H1 (cell line): ENCODE results near the gene LEPR. TPM values are rescaled to one million over a fixed set of nuclear protein-coding genes. Genes with fewer than 3 reads are reported as not detected.

Experiments used
- CTCF ChIA-PET: fragments of 300-600 bp; sonication (Branson Sonifier 250); formaldehyde crosslinking; loops from one replicate; lab custom pipeline; 2021; ENCODE audit not compliant: partially characterized antibody; lab: Charles Lee
- POLR2A ChIA-PET: fragments of 300-600 bp; sonication (Branson Sonifier 250); formaldehyde crosslinking; loops from one replicate; lab custom pipeline; 2021; ENCODE audit warnings: inconsistent platforms; ENCODE audit not compliant: partially characterized antibody; lab: Charles Lee
- DNase-seq, 2 experiments: peaks; one replicate each; pipeline versions ENCODE4 v3.0.0 to v3.0.0-alpha.2; 2010 to 2022; ENCODE audit warnings: low spot score in 2 of 2, low read depth in 1 of 2, mixed read lengths in 1 of 2
- FAIRE-seq: peaks from 2 replicates; lab custom pipeline; 2011; peaks lifted over from hg19 to GRCh38; lab: Jason Lieb, UNC
- H2AFZ ChIP-seq: 2 replicates; pipeline ENCODE4 v1.8.1; 2012; ENCODE audit warnings: low read length, inconsistent platforms
- H2AK5ac ChIP-seq: 2 replicates; pipeline ENCODE4 v1.6.1; 2013; ENCODE audit warnings: low read depth, low read length
- H2BK120ac ChIP-seq: replicated peaks from 2 replicates; pipeline ENCODE3; 2013; ENCODE audit warnings: low read depth, low read length, inconsistent platforms
- H2BK12ac ChIP-seq: 2 replicates; pipeline ENCODE4 v1.6.1; 2013; ENCODE audit warnings: low read depth, low read length
- H2BK15ac ChIP-seq: 2 replicates; pipeline ENCODE4 v1.6.1; 2013; ENCODE audit warnings: low read length
- H2BK20ac ChIP-seq: 2 replicates; pipeline ENCODE4 v1.6.1; 2013; ENCODE audit warnings: low read length
- H2BK5ac ChIP-seq: 2 replicates; pipeline ENCODE4 v1.6.1; 2013; ENCODE audit warnings: low read depth, low read length
- H3K14ac ChIP-seq: 2 replicates; pipeline ENCODE4 v1.6.1; 2013; ENCODE audit warnings: inconsistent platforms; ENCODE audit not compliant: insufficient read length
- H3K18ac ChIP-seq: 2 replicates; pipeline ENCODE4 v1.6.1; 2013; ENCODE audit warnings: low read length; ENCODE audit errors: extremely low read depth
- H3K23ac ChIP-seq: 2 replicates; pipeline ENCODE4 v1.6.1; 2013; ENCODE audit warnings: inconsistent platforms; ENCODE audit not compliant: insufficient read length
- H3K23me2 ChIP-seq: 2 replicates; pipeline ENCODE4 v1.6.1; 2013; ENCODE audit warnings: low read depth, low read length
- H3K27ac ChIP-seq: 2 replicates; pipeline ENCODE4 v1.6.1; 2011; ENCODE audit warnings: low read depth, low read length, inconsistent platforms
- H3K27me3 ChIP-seq, 4 experiments: replicated peaks in 1 of 4; 1 replicate in 1 of 4; 2 replicates in 3 of 4; pipeline versions ENCODE4 v1.6.1 to v1.8.1; 2011 to 2013; ENCODE audit warnings: low read length in 3 of 4, mild to moderate bottlenecking in 3 of 4, inconsistent platforms in 2 of 4, mixed read lengths in 2 of 4, moderate library complexity in 1 of 4; ENCODE audit not compliant: control insufficient read depth in 3 of 4, insufficient read depth in 3 of 4; ENCODE audit errors: extremely low read depth in 1 of 4
- H3K36me3 ChIP-seq, 4 experiments: 2 replicates each; pipeline versions ENCODE4 v1.6.1 to v1.8.1; 2011 to 2013; ENCODE audit warnings: mild to moderate bottlenecking in 4 of 4, low read length in 3 of 4, moderate library complexity in 2 of 4, control low read depth in 1 of 4, inconsistent platforms in 1 of 4; ENCODE audit not compliant: insufficient read depth in 4 of 4, control insufficient read depth in 2 of 4
- H3K4ac ChIP-seq: replicated peaks from 2 replicates; pipeline ENCODE3; 2013; ENCODE audit warnings: low read length, low read depth, mixed read lengths, inconsistent platforms; ENCODE audit not compliant: insufficient read length
- H3K4me1 ChIP-seq, 4 experiments: replicated peaks in 1 of 4; 1 replicate in 1 of 4; 2 replicates in 3 of 4; pipeline versions ENCODE4 v1.6.1 to v1.8.1; 2011 to 2013; ENCODE audit warnings: low read length in 3 of 4, inconsistent platforms in 2 of 4, mixed read lengths in 1 of 4; ENCODE audit not compliant: insufficient read depth in 4 of 4, control insufficient read depth in 3 of 4
- H3K4me2 ChIP-seq, 2 experiments: 2 replicates each; pipeline versions ENCODE4 v1.6.1 to v1.8.1; 2011 to 2013; ENCODE audit warnings: low read depth in 2 of 2, low read length in 2 of 2, control low read depth in 1 of 2, inconsistent platforms in 1 of 2, mild to moderate bottlenecking in 1 of 2; ENCODE audit not compliant: insufficient read depth in 1 of 2
- H3K4me3 ChIP-seq, 4 experiments: fragments of 200-600, 300-600 bp in 1 of 4; sonication (generic), shearing (Covaris generic), sonication (Bioruptor Twin) in 1 of 4; 2 replicates each; pipeline versions ENCODE4 v1.5.1 to v1.8.1; 2011 to 2016; ENCODE audit warnings: low read length in 4 of 4, low read depth in 3 of 4, control low read depth in 2 of 4, inconsistent platforms in 2 of 4, mild to moderate bottlenecking in 2 of 4, mixed read lengths in 1 of 4, moderate library complexity in 1 of 4; ENCODE audit not compliant: insufficient read depth in 2 of 4; ENCODE audit errors: extremely low read depth in 1 of 4
- H3K56ac ChIP-seq: replicated peaks from 2 replicates; pipeline ENCODE3; 2013; ENCODE audit warnings: low read depth, mild to moderate bottlenecking, mixed read lengths, low read length, inconsistent platforms; ENCODE audit not compliant: insufficient read length
- H3K79me1 ChIP-seq: 2 replicates; pipeline ENCODE4 v1.6.1; 2013; ENCODE audit warnings: low read depth, low read length, control low read depth
- H3K79me2 ChIP-seq, 2 experiments: 2 replicates each; pipeline versions ENCODE4 v1.6.1 to v1.8.1; 2012 to 2013; ENCODE audit warnings: low read length in 2 of 2, mild to moderate bottlenecking in 2 of 2, inconsistent platforms in 1 of 2; ENCODE audit not compliant: insufficient read depth in 2 of 2, control insufficient read depth in 1 of 2
- H3K9ac ChIP-seq, 4 experiments: replicated peaks in 1 of 4; 1 replicate in 1 of 4; 2 replicates in 3 of 4; pipeline versions ENCODE4 v1.6.1 to v1.8.1; 2011 to 2013; ENCODE audit warnings: low read depth in 3 of 4, low read length in 3 of 4, control low read depth in 2 of 4, mild to moderate bottlenecking in 2 of 4, moderate library complexity in 2 of 4, inconsistent platforms in 1 of 4; ENCODE audit errors: extremely low read depth in 1 of 4
- H3K9me3 ChIP-seq, 2 experiments: 2 replicates each; pipeline versions ENCODE4 v1.6.1 to v1.8.1; 2012 to 2013; ENCODE audit warnings: mild to moderate bottlenecking in 2 of 2, moderate library complexity in 2 of 2, control low read depth in 1 of 2, inconsistent platforms in 1 of 2, low read depth in 1 of 2, low read length in 1 of 2, mixed read lengths in 1 of 2; ENCODE audit not compliant: insufficient read depth in 2 of 2
- H4K20me1 ChIP-seq, 2 experiments: replicated peaks in 1 of 2; 2 replicates each; pipeline versions ENCODE3 to v1.8.1; 2011 to 2013; ENCODE audit warnings: inconsistent platforms in 2 of 2, low read length in 2 of 2, mild to moderate bottlenecking in 1 of 2; ENCODE audit not compliant: insufficient read depth in 2 of 2, control insufficient read depth in 1 of 2
- H4K5ac ChIP-seq: 2 replicates; pipeline ENCODE4 v1.6.1; 2013; ENCODE audit warnings: low read length, low read depth, mixed read lengths, inconsistent platforms; ENCODE audit not compliant: insufficient read length
- H4K8ac ChIP-seq: 2 replicates; pipeline ENCODE4 v1.8.0; 2013; ENCODE audit warnings: mild to moderate bottlenecking, moderate library complexity, low read length, inconsistent platforms; ENCODE audit not compliant: insufficient read depth; ENCODE audit errors: extremely low read depth
- H4K91ac ChIP-seq: replicated peaks from 2 replicates; pipeline ENCODE3; 2013; ENCODE audit warnings: low read length, mixed read lengths, inconsistent platforms; ENCODE audit not compliant: insufficient read length
- BCL11A ChIP-seq, 2 experiments: IDR thresholded peaks; one replicate each; pipeline ENCODE4 v1.6.1; 2011; ENCODE audit warnings: low read depth in 2 of 2, low read length in 2 of 2, mild to moderate bottlenecking in 2 of 2
- BRCA1 ChIP-seq: IDR thresholded peaks from 2 replicates; pipeline ENCODE4 v1.6.1; 2012; ENCODE audit warnings: low read depth, low read length, improper control_type of control experiment
- EGR1 ChIP-seq: IDR thresholded peaks from 2 replicates; pipeline ENCODE4 v1.6.1; 2011; ENCODE audit warnings: low read depth, low read length, borderline replicate concordance
- EP300 ChIP-seq, 2 experiments: IDR thresholded peaks; 1 replicate in 1 of 2; 2 replicates in 1 of 2; pipeline ENCODE4 v1.6.1; 2011 to 2012; ENCODE audit warnings: low read depth in 2 of 2, low read length in 2 of 2, mild to moderate bottlenecking in 2 of 2, borderline replicate concordance in 1 of 2, inconsistent platforms in 1 of 2, moderate library complexity in 1 of 2
- GTF2F1 ChIP-seq: IDR thresholded peaks from 2 replicates; pipeline ENCODE4 v1.6.1; 2012; ENCODE audit warnings: low read depth, low read length, improper control_type of control experiment, borderline replicate concordance
- JUND ChIP-seq: IDR thresholded peaks from 2 replicates; pipeline ENCODE4 v1.6.1; 2011; ENCODE audit warnings: mild to moderate bottlenecking, improper control_type of control experiment, low read length
- POLR2AphosphoS5 ChIP-seq: IDR thresholded peaks from 2 replicates; pipeline ENCODE4 v1.6.1; 2011; ENCODE audit warnings: low read depth, low read length
- RXRA ChIP-seq: IDR thresholded peaks from 2 replicates; pipeline ENCODE4 v1.6.1; 2011; ENCODE audit warnings: low read depth, mild to moderate bottlenecking, low read length, moderate library complexity; ENCODE audit not compliant: insufficient read depth
- YY1 ChIP-seq: IDR thresholded peaks from 2 replicates; pipeline ENCODE4 v1.6.1; 2011; ENCODE audit warnings: low read depth, mild to moderate bottlenecking, low read length
- ZNF274 ChIP-seq: IDR thresholded peaks from 2 replicates; pipeline ENCODE4 v1.7.0; 2012; ENCODE audit warnings: low read length, borderline replicate concordance; ENCODE audit errors: extremely low read depth
- polyA plus RNA-seq, 7 experiments: library from polyadenylated mRNA; depleted of rRNA in 3 of 7; stranded (reverse) in 5 of 7; unstranded in 2 of 7; fragments of >200 nt in 5 of 7; fragments of 200-250 nt in 2 of 7; gene quantifications; 1 replicate in 5 of 7; 2 replicates in 1 of 7; 4 replicates in 1 of 7; pipeline versions ENCODE4 v1.2.1 to v1.2.3, GENCODE V29; 2011 to 2013; ENCODE audit warnings: missing spikeins in 2 of 7, mixed read lengths in 2 of 7
- total RNA-seq: library from RNA; stranded (reverse); fragmentation: NEBNext Ultra II Directional; extraction: Animal tissue kit (Norgen Biotek cat#: 25700); gene quantifications from 2 replicates; pipeline ENCODE4 v1.2.1, GENCODE V29; 2021
- TF ChIP-seq, protein P1 (sequence below): IDR thresholded peaks from 2 replicates; pipeline ENCODE4 v1.6.1; 2012; ENCODE audit warnings: inconsistent platforms
- TF ChIP-seq, protein P2 (sequence below), 3 experiments: IDR thresholded peaks; 1 replicate in 2 of 3; 2 replicates in 1 of 3; pipeline versions ENCODE4 v1.5.1 to v1.6.1; 2011; ENCODE audit warnings: low read length in 3 of 3, mild to moderate bottlenecking in 3 of 3, inconsistent platforms in 2 of 3, low read depth in 1 of 3, moderate library complexity in 1 of 3; ENCODE audit not compliant: insufficient read depth in 1 of 3; ENCODE audit errors: control extremely low read depth in 1 of 3

LEPR gene
- total and polyA plus RNA-seq, 2 of the 8 experiments (the other 6 are each of a cell fraction or from before 2014, with no cell fraction given) = 1.3 to 3.9 TPM

DNA sequence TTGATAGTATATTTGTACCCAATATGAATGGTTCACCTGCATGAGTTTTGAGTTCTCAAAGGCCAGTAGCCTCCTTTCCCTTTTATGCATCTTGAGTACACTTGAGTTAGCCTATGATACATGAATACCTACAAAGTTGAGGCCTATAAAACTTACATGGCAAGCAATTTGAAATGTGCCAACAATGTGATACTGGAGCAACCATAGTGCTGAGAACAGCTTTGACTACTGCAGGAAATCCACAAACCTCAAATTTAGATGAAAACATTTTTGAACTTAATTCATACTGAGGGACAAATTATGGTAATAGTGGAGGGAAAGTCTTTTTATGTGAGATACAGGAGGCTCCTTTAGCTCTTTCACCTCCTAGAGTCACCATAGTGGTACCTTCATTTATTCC is 37.4 kb downstream of the LEPR start:
- peaks cover 2 to 3% of the 10 kb centered on the region in 2 experiments; a peak in 2 of 4 replicates for H3K9me3 ChIP-seq
- no peak overlapping the region for H2BK20ac ChIP-seq
- H3K4me1 ChIP-seq = peaks cover 0 to 4% (median 1%) of the 10 kb centered on the region in 4 experiments; a peak in 2 of 7 replicates
- H3K4me2 ChIP-seq = no peak overlapping the region
- H4K8ac ChIP-seq = no peak overlapping the region
- no peaks in the 10 kb centered on the region for H3K79me1 ChIP-seq
- no peak overlapping the region for H2AK5ac ChIP-seq
- H2BK120ac ChIP-seq = no peak overlapping the region
- no peaks in the 10 kb centered on the region for H4K20me1 ChIP-seq
- FAIRE-seq (no peak), DNase-seq (no peak)
- H3K27me3 ChIP-seq = no peaks in the 10 kb centered on the region
- no peak overlapping the region for H2AFZ ChIP-seq
- H3K18ac ChIP-seq = no peak overlapping the region
- no peak overlapping the region for H3K14ac ChIP-seq
- no peak overlapping the region for H2BK15ac ChIP-seq
- no peak overlapping the region for H3K4ac ChIP-seq
- H3K23me2 ChIP-seq = no peaks in the 10 kb centered on the region
- H3K27ac ChIP-seq = no peak overlapping the region
- no peak overlapping the region for H3K56ac ChIP-seq
- ChIA-PET CTCF (interaction anchor here (1.0 to 3.6 kb wide), 9 partner anchors 11 to 228 kb away, joined by 3 to 58 read pairs (median 8); no protein-coding TSS in a partner anchor), POLR2A (interaction anchor here (1.1 to 1.5 kb wide), 2 partner anchors 20 to 25 kb away, joined by 3 read pairs; no protein-coding TSS in a partner anchor)
- no peak overlapping the region for H4K5ac ChIP-seq
- H3K9ac ChIP-seq = no peak overlapping the region
- H3K23ac ChIP-seq = no peak overlapping the region
- H3K4me3 ChIP-seq = no peak overlapping the region
- H3K79me2 ChIP-seq = no peaks in the 10 kb centered on the region
- no peaks in the 10 kb centered on the region for H3K36me3 ChIP-seq
- H4K91ac ChIP-seq = no peak overlapping the region
- H2BK5ac ChIP-seq = no peak overlapping the region
- H2BK12ac ChIP-seq = no peak overlapping the region
- TF ChIP-seq, protein P1, sequence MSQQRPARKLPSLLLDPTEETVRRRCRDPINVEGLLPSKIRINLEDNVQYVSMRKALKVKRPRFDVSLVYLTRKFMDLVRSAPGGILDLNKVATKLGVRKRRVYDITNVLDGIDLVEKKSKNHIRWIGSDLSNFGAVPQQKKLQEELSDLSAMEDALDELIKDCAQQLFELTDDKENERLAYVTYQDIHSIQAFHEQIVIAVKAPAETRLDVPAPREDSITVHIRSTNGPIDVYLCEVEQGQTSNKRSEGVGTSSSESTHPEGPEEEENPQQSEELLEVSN = no peak
- no peak for TF ChIP-seq ZNF274
- TF ChIP-seq GTF2F1 = no peak
- TF ChIP-seq POLR2AphosphoS5 = no peak
- TF ChIP-seq, protein P2, sequence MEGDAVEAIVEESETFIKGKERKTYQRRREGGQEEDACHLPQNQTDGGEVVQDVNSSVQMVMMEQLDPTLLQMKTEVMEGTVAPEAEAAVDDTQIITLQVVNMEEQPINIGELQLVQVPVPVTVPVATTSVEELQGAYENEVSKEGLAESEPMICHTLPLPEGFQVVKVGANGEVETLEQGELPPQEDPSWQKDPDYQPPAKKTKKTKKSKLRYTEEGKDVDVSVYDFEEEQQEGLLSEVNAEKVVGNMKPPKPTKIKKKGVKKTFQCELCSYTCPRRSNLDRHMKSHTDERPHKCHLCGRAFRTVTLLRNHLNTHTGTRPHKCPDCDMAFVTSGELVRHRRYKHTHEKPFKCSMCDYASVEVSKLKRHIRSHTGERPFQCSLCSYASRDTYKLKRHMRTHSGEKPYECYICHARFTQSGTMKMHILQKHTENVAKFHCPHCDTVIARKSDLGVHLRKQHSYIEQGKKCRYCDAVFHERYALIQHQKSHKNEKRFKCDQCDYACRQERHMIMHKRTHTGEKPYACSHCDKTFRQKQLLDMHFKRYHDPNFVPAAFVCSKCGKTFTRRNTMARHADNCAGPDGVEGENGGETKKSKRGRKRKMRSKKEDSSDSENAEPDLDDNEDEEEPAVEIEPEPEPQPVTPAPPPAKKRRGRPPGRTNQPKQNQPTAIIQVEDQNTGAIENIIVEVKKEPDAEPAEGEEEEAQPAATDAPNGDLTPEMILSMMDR (IDR thresholded peaks at IDR 0.05; ENCODE audit: control extremely low read depth in 1 of 3, insufficient read depth in 1 of 3, low read depth in 1 of 3, low read length in 3 of 3) = no peak
- TF ChIP-seq JUND = no peak
- no peak for TF ChIP-seq EP300 (IDR thresholded peaks at IDR 0.05; ENCODE audit: borderline replicate concordance in 1 of 2, low read depth in 2 of 2, low read length in 2 of 2)
- no peak for TF ChIP-seq BCL11A (IDR thresholded peaks at IDR 0.05; ENCODE audit: low read depth in 2 of 2, low read length in 2 of 2)
- no peak for TF ChIP-seq RXRA
- TF ChIP-seq BRCA1 = no peak
- no peak for TF ChIP-seq YY1
- no peak for TF ChIP-seq EGR1
